HG02763 (cell line): ENCODE results near the gene PDS5B.
"Not testable (repeated sequence)": the region's sequence is repeated elsewhere in the genome, so short reads cannot be mapped to it uniquely, and the experiment has no call there.

ENCODE experiments used
- ATAC-seq: cut with Tn5 transposase; IDR thresholded peaks from one replicate; pipeline ENCODE4 v1.9.1; 2021; ENCODE audit warnings: mild to moderate bottlenecking, moderate library complexity; ENCODE audit not compliant: unreplicated experiment

Gene PDS5B

GRCh38 chr13:32642858-32643257, 56.6 kb downstream of the PDS5B start:
- ATAC-seq = no peak

DNA sequence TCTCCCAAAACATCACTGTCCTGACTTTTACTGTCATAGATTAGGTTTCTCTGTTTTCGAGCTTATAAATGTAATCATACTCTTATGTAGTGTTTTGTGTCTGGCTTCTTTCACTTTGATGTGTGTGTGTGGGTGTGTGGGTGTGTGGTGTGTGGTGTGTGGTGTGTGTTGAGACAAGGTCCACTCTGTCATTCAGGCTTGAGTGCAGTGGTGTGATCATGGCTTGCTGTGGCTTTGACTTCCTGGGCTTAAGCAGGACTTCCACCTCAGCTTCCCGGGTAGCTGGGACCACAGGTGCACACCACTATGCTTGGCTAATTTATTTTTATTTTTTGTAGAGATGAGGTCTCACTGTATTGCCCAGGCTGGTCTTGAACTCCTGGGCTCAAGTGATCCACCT, 59.6 kb downstream of the PDS5B start:
- no peak for ATAC-seq

DNA sequence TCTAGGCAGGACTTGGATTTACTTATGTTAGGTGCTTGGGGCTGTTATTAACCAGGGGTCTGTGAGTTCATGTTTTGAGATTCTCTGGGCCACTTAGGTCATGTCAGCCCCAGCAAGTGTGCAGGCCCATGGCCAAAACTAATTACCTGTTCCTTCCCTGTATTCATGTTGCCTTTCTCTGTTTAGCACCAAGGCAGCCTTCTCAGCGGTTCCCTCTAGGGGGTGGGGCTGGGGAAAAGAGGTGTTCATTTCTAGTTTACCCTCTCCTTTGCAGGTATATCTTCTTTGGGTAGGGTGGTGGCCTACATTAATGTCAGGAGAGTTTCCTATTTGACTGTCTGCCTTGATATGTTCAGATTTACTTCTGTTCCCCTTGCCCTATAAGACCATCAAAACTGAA, 61.7 kb downstream of the PDS5B start:
- ATAC-seq = no peak

GRCh38 chr13:32650705-32651311, 64.6 kb downstream of the PDS5B start:
- peak; percentile 70 for ATAC-seq

- ATAC-seq = no peak
Observed at GRCh38 chr13:32657309-32657708, 71.1 kb downstream of the PDS5B start.

DNA sequence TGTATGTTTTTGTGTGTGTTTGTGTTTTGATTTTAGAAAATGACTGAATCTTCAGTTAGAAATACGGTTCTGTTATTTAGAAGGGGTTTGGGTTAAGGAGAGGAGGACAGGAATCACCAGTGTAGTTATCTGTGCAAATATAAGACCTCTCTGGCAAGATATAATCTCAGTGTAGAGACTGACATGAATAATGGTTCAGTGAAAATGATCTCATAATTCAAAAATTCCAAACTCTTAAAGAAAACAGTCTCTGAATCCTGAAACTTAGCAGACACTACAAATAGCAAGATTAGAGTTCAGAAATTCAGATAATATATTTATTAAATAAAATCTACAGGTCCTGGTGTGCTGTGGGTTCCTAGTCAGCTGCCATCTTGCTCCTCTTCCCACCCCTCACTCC, 73.5 kb downstream of the PDS5B start:
- no peak for ATAC-seq

GRCh38 chr13:32660227-32660626, 74.0 kb downstream of the PDS5B start:
- ATAC-seq = no peak

GRCh38 chr13:32661685-32662084, 75.4 kb downstream of the PDS5B start:
- ATAC-seq = no peak

GRCh38 chr13:32663660-32664059, 77.4 kb downstream of the PDS5B start:
- ATAC-seq = no peak

- ATAC-seq = no peak
Observed at GRCh38 chr13:32666990-32667571, 80.8 kb downstream of the PDS5B start.

DNA sequence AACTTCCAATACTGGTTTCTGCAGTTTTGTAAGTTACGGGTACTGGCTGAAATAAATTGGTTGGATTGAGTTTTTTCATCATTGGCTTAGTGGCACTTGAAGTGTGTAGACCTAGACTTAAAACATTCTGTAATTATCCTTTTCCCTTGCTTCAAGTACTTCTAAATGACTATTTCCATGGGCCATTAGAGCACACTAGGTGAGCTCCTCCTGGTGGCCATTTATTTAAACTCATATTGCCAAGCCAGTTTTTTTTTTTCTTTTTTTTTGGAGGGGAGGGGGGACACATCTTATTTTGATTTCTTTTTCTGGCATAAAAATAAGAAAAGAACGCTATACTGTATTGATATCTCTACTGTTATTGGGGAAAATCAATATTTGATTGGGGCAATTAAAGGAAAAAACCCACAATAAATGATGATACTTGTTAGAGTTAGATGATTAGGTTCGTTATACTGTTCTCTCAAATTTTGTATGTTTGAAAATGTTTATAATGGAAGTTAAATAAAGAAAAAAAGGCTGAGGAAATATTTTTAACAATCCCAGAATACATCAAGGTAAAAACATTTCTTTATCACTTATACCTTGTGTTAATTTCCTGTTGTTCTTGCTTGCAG, 82.9 kb downstream of the PDS5B start:
- no peak for ATAC-seq

DNA sequence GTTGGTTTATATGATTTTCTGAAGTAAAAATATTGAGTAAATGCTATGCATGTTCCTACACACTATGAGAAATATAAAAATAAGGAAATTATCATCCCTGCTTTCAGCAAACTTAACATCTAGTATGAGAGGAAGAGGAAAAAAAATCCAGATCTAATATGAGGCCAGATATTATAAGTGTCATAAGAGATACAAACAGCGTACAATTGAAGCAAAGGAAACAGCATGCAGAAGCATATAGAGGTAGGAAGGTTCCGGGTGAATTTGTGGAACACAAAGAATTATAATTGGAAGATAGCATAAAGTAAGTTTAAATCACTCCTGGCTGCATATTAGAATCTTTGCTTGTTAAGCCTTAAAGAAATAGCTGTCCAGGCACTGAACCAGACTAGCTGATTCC, 88.3 kb downstream of the PDS5B start:
- ATAC-seq = no peak

- ATAC-seq = no peak
Observed at GRCh38 chr13:32676242-32676641, 90.0 kb downstream of the PDS5B start.

DNA sequence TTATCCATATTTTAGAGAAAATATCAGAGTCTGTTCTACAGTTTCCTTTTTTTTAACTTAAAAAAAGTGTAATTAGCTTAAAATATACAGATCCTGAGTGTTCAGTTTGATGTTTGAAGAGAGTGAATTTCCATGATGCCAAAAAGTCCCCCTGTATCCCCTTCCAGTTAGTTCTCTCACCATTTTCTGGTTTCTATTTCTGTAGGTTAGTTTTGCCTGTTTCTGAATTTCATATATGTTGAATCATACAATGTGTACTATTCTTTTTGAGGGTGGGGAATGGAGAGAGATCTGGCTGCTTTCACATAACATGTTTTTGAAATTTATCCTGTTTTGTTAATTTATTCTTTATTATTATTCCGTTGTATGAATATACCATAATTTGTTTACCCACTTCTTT, 95.9 kb downstream of the PDS5B start:
- ATAC-seq = no peak

DNA sequence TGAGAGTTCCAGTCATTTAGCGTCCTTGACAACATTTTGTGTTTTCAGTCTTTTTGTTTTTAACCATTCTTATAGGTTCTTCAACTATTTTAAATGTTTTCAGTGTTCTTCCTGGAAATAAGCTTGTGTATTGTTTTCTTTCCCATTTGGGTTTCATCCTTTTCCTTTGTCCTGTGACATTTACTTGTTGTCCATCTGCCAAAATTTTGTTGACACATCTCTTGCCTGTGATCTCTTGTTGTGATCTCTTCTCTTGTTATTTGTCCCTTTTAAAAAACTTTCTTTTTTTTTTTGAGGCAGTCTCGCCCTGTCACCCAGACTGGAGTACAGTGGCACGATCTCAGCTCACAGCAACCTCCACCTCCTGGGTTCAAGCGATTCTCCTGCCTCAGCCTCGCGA, 96.5 kb downstream of the PDS5B start:
- ATAC-seq = no peak

GRCh38 chr13:32687275-32687674, 101.0 kb downstream of the PDS5B start:
- no peak for ATAC-seq

DNA sequence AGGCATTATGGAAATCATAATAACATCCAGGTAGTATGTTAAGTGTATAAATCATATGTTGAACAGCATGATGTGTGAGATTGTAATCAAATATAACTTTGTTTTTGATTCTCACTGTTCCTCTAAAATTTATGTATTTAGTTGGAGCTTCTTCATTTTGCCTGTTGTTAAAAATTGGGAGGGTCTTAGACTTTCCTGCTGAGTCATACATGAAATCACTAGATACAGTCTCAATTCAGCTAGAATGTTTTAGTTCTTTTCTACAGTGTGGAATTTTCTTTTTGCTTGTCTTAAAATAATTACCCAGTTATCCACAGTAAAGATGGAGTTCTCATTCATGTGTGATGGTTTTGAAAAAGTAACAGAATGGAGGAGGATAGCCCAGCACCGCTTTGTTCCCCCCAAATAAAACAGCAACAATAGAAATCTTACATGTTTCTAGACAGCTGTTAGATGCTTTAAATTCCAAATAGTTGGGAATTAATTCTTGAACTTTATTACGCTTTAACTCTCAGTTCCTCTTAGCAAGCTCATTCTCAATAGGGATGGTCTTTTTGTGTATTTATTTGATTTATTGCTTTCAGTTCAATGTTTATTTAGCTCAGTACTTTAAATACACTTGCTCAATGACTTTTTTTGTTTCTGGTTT, 109.5 kb downstream of the PDS5B start:
- no peak for ATAC-seq

- ATAC-seq = no peak
Observed at GRCh38 chr13:32707471-32707870, 121.2 kb downstream of the PDS5B start.

GRCh38 chr13:32713397-32713796, 127.1 kb downstream of the PDS5B start:
- no peak for ATAC-seq

DNA sequence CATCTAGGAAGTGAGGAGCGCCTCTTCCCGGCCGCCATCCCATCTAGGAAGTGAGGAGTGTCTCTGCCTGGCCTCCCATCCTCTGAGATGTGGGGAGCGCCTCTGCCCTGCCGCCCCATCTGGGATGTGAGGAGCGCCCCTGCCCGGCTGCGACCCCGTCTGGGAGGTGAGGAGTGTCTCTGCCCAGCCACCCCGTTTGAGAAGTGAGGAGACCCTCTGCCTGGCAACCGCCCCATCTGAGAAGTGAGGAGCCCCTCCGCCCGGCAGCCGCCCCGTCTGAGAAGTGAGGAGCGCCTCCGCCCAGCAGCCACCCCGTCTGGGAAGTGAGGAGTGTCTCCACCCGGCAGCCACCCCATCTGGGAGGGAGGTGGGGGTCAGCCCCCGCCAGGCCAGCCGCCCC, 129.9 kb downstream of the PDS5B start:
- ATAC-seq = not testable (repeated sequence)

GRCh38 chr13:32720026-32720425, 133.8 kb downstream of the PDS5B start:
- ATAC-seq = no peak
